ENCODE data around the gene NOTUM. TPM values are rescaled to one million over a fixed set of nuclear protein-coding genes. Genes with fewer than 3 reads are reported as not detected.
A peak's percentile ranks its signal among the peaks of the same experiment; 100 is the strongest.

NOTUM gene
- total RNA-seq, 6 donors from 2014 or later, result 0.89 to 5.0 (median 2.3) TPM

DNA sequence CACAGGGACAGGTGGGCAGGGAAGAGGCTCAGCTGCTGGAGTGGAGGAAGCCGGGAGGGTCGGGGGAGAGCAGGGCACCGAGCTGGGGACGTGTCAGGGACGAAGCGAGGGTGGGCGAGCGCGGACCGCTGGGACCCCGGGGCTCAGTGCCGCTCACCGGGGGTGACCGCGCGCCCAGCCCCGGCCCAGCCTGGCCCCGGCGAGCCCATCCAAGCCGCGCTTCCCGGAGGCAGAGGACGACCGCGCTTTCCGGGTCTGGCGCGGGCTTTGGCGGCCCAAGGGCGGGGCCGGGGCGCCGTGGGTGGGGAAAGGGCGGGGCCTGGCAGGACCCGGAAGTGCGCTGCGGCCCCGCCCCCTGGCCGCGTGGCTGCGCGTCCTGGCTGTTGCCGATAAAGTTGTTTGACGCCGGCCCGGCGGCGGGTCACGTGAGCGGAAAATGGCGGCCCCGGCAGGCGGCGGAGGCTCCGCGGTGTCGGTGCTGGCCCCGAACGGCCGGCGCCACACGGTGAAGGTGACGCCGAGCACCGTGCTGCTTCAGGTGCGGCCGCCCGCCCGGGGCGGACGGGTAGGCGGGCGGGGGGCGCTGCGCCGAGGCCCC, 16.3 kb upstream of the NOTUM start, which contains the start of gene ASPSCR1:
TSS of gene ASPSCR1 (plus strand) at position 419 of the 598 bp plus-strand sequence. CDS start at position 437, 18 bp downstream.
- Histone ChIP-seq H3K36me3 (peaks cover 0 to 6% (median 2%) of the 10 kb centered on the region in 4 donors), H3K9me3 (no peaks in the 10 kb centered on the region), H3K4me3 (peak within 1 kb of the TSS; percentile 67 to 95 (median 86)), H3K4me1 (peaks cover 13 to 42% (median 26%) of the 10 kb centered on the region in 4 donors), H3K27ac (peak within 1 kb of the TSS; percentile 93 to 99 (median 94)), H3K27me3 (no peaks in the 10 kb centered on the region)
- DNase-seq, result peak; percentile 92 to 99
- peak; percentile 94 to 99 for ATAC-seq (ENCODE audit: low FRiP score in 2 of 2)
- TF ChIP-seq POLR2A (IDR thresholded peaks at IDR 0.05), result peak in 3 of 4 donors; percentile 58 to 93 (median 87)
- TF ChIP-seq POLR2AphosphoS5 (IDR thresholded peaks at IDR 0.05), result peak; percentile 84 to 88
- TF ChIP-seq, protein P1, sequence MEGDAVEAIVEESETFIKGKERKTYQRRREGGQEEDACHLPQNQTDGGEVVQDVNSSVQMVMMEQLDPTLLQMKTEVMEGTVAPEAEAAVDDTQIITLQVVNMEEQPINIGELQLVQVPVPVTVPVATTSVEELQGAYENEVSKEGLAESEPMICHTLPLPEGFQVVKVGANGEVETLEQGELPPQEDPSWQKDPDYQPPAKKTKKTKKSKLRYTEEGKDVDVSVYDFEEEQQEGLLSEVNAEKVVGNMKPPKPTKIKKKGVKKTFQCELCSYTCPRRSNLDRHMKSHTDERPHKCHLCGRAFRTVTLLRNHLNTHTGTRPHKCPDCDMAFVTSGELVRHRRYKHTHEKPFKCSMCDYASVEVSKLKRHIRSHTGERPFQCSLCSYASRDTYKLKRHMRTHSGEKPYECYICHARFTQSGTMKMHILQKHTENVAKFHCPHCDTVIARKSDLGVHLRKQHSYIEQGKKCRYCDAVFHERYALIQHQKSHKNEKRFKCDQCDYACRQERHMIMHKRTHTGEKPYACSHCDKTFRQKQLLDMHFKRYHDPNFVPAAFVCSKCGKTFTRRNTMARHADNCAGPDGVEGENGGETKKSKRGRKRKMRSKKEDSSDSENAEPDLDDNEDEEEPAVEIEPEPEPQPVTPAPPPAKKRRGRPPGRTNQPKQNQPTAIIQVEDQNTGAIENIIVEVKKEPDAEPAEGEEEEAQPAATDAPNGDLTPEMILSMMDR (IDR thresholded peaks at IDR 0.05), result no peak
- peak in 1 of 4 donors; percentile 51 for TF ChIP-seq EP300 (IDR thresholded peaks at IDR 0.05)
- 0 to 1% methylated on average over 20 to 44 of the region's 76 CpGs for WGBS, 2 donors

DNA sequence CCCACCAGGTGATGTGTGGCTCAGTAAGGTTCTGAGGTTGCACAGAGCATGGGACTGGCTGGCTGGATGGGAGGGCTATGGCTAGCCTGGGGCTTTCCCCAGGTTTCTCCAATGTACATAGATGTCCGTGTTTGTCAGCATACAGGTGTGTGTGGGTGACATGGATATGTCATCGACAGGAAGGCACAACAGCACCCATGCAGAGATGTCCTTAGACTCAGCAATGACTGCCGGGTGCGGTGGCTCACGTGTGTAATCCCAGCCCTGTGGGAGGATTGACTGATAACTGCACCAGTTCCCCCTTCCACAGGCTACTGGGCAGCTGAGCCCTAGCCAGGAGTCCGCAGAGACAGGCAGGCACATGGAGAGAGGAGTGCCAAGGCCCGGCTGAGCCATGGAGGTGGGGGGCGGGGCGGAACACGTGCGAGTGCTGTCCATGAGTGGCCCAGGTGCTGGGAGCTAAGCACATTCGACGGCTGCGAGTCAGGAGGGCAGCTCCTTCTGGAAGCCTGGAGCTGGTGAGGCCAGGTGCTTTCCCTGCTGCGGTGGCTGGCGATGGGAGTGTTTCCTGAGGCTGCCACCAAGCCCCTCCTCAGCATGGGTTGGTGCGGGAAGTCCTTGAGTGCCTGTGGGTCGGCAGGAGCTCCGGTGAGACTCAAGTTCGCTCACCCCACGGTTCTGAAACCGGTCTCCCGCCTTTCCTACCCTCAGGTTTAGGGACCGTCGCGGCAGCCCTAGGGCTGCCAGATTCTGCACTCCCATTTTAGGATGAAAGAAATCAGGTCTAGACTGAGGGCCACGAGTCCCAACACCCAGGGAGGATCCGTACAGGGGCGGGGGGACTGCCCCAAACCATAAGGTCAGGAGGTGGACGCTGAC, 15.6 kb upstream of the NOTUM start:
- peak overlapping the region; percentile 93 to 99 (median 94) for H3K27ac ChIP-seq
- H3K9me3 ChIP-seq, result no peaks in the 10 kb centered on the region
- H3K36me3 ChIP-seq, result peaks cover 0 to 6% (median 0%) of the 10 kb centered on the region in 4 donors
- H3K27me3 ChIP-seq, result no peaks in the 10 kb centered on the region
- peak overlapping the region; percentile 46 to 95 (median 86) for H3K4me3 ChIP-seq
- TF ChIP-seq POLR2A (IDR thresholded peaks at IDR 0.05) (no peak), POLR2AphosphoS5 (IDR thresholded peaks at IDR 0.05) (no peak), EP300 (IDR thresholded peaks at IDR 0.05) (no peak)
- TF ChIP-seq, protein P1 (IDR thresholded peaks at IDR 0.05), result no peak
- WGBS, 2 donors, result 16 to 46% methylated on average over 11 to 26 of the region's 30 CpGs
- H3K4me1 ChIP-seq, result peaks cover 13 to 42% (median 26%) of the 10 kb centered on the region in 4 donors
- peak; percentile 1 to 21 for ATAC-seq (ENCODE audit: low FRiP score in 2 of 2)
- peak; percentile 85 to 88 for DNase-seq

DNA sequence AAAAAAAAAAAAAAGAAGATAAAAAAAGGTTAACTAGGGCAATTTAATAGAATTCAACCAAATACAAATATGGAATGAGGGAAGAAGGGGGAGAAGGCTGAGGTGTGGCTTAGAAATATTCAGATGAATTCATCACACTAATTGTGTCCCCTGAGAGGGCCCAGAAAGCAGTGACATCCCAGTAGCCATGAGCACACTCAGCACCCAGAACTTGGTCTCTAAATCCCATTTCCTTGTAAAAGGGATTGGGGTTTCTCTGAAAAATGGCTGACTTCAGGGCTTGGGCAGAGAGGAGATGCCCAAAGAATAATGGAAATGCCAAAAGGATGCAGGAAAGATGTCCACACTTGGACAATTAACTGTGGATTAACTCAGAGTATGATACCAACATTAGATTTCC, 12.4 kb upstream of the NOTUM start:
- Histone ChIP-seq H3K9me3 (no peaks in the 10 kb centered on the region), H3K4me3 (no peak overlapping the region), H3K27ac (no peak overlapping the region), H3K4me1 (peaks cover 8 to 20% (median 13%) of the 10 kb centered on the region in 4 donors), H3K27me3 (no peaks in the 10 kb centered on the region), H3K36me3 (no peaks in the 10 kb centered on the region)
- no peak for ATAC-seq (ENCODE audit: low FRiP score in 2 of 2)
- DNase-seq, result no peak
- TF ChIP-seq, protein P1 (IDR thresholded peaks at IDR 0.05), result no peak
- TF ChIP-seq POLR2A (IDR thresholded peaks at IDR 0.05), result no peak
- TF ChIP-seq EP300 (IDR thresholded peaks at IDR 0.05), result no peak
- TF ChIP-seq POLR2AphosphoS5 (IDR thresholded peaks at IDR 0.05), result no peak

DNA sequence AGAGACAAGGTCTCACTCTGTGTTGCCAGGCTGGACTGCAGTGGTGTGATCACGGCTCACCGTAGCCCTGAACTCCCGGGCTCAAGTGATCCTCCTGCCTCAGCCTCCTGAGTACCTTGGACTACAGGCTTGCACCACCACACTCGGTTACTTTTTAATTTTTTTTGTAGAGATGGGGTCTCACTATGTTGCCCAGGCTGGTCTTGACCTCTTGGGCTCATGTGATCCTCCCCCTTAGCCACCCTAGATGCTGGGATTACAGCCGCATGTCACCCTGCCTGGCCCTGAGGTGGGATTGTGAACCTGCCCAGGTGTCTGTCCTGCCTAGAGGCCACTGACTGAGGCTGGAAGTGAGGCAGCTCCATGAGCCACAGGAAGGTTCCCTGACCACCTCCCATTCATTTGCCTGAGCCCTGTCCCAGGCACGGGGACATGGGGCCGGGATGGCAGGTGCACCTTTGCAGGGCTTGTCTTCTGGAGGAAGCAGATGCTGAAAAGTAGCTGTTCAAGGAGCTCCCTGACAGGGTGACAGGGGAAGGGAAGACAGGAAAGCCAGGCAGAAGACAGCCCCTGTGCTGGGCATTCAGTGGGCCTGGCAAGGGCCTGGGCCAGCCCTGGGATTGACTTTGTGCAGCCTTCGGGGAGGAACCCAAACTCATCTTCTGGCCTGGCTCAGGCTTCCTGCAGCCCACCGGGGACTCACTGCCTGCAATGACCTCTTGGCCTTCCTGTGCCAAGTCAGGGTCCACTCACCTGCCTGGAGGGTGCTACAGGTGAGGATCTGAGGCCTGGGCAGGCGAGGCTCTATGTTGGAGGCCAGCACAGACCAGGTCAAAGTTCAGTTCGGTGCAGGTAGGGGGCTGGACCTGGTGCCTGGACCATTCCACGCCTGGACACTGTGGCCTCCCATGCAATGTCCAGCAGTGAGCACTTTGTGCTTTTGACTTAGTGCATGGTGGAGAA, 8.1 kb upstream of the NOTUM start:
- Histone ChIP-seq H3K9me3 (no peaks in the 10 kb centered on the region), H3K4me3 (no peak overlapping the region), H3K27me3 (no peaks in the 10 kb centered on the region), H3K4me1 (peaks cover 17 to 36% (median 21%) of the 10 kb centered on the region in 4 donors), H3K36me3 (no peaks in the 10 kb centered on the region), H3K27ac (no peak overlapping the region)
- DNase-seq, result peak in 1 of 2 donors; percentile 33
- no peak for ATAC-seq (ENCODE audit: low FRiP score in 2 of 2)
- 84 to 89% methylated on average over 6 to 11 of the region's 12 CpGs for WGBS, 2 donors
- no peak for TF ChIP-seq POLR2A (IDR thresholded peaks at IDR 0.05)
- TF ChIP-seq, protein P1 (IDR thresholded peaks at IDR 0.05), result no peak

Data from upper lobe of left lung (tissue), 6 donors.